Neural cell (in vitro differentiated cells): ENCODE data around the gene SERPINB1. TPM values are rescaled to one million over a fixed set of nuclear protein-coding genes. Genes with fewer than 3 reads are reported as not detected.
"Not testable (repeated sequence)": the region's sequence is repeated elsewhere in the genome, so short reads cannot be mapped to it uniquely, and the experiment has no call there.

ENCODE experiments used
- H2AFZ ChIP-seq: fragments of 200-600, 300-800 bp; sonication (generic), shearing (Covaris generic); 2 replicates; pipeline ENCODE4 v1.6.0; 2014; ENCODE audit warnings: low read depth, mild to moderate bottlenecking, antibody characterized with exemption, low read length, moderate library complexity
- H3F3A ChIP-seq: fragments of 200-600 bp; shearing (Covaris generic); 2 replicates; pipeline ENCODE4 v1.6.1; 2016; ENCODE audit warnings: mild to moderate bottlenecking, moderate library complexity, mixed read lengths, antibody characterized with exemption, low read length; ENCODE audit not compliant: insufficient read depth, poor library complexity, severe bottlenecking
- H3K27ac ChIP-seq: fragments of 200-600, 300-800 bp; sonication (generic), shearing (Covaris generic); 2 replicates; pipeline ENCODE4 v1.5.1; 2014; ENCODE audit warnings: mild to moderate bottlenecking, low read length, moderate library complexity
- H3K27me3 ChIP-seq: fragments of 300-800, 200-600 bp; sonication (generic), shearing (Covaris generic); 2 replicates; pipeline ENCODE4 v1.6.0; 2014; ENCODE audit warnings: mild to moderate bottlenecking, low read depth, low read length, moderate library complexity; ENCODE audit not compliant: insufficient read depth
- H3K36me3 ChIP-seq: fragments of 300-800, 200-600 bp; sonication (generic), shearing (Covaris generic); 2 replicates; pipeline ENCODE4 v1.5.1; 2014; ENCODE audit warnings: mild to moderate bottlenecking, antibody characterized with exemption, low read length, moderate library complexity; ENCODE audit not compliant: insufficient read depth
- H3K4me2 ChIP-seq: fragments of 300-800, 200-600 bp; sonication (generic), shearing (Covaris generic); 2 replicates; pipeline ENCODE4 v1.6.0; 2014; ENCODE audit warnings: mild to moderate bottlenecking, low read length
- H3K4me3 ChIP-seq: fragments of 300-800, 200-600 bp; sonication (generic), shearing (Covaris generic); 2 replicates; pipeline ENCODE4 v1.5.1; 2014; ENCODE audit warnings: mild to moderate bottlenecking, low read length, moderate library complexity
- H3K79me2 ChIP-seq: fragments of 200-600 bp; shearing (Covaris generic); replicated peaks from 2 replicates; pipeline ENCODE4 v1.6.0; 2014; ENCODE audit warnings: mild to moderate bottlenecking, low read length, moderate library complexity; ENCODE audit not compliant: insufficient read depth
- H3K9ac ChIP-seq: fragments of 300-800, 200-600 bp; sonication (generic), shearing (Covaris generic); 2 replicates; pipeline ENCODE4 v1.6.1; 2016; ENCODE audit warnings: mild to moderate bottlenecking, low read length, mixed read lengths
- H3K9me2 ChIP-seq: fragments of 200-600 bp; shearing (Covaris generic); 2 replicates; pipeline ENCODE4 v1.6.1; 2016; ENCODE audit warnings: mild to moderate bottlenecking, low read length, mixed read lengths; ENCODE audit not compliant: insufficient read depth
- H3K9me3 ChIP-seq: fragments of 200-600, 300-800 bp; sonication (generic), shearing (Covaris generic); 2 replicates; pipeline ENCODE4 v1.6.1; 2016; ENCODE audit warnings: mild to moderate bottlenecking, mixed run types, low read length, moderate library complexity, mixed read lengths
- H4K20me1 ChIP-seq: fragments of 200-600 bp; shearing (Covaris generic); 2 replicates; pipeline ENCODE4 v1.6.1; 2016; ENCODE audit warnings: mild to moderate bottlenecking, mixed run types; ENCODE audit not compliant: insufficient read depth
- EZH2 ChIP-seq: fragments of 200-600, 300-800 bp; shearing (Covaris generic), sonication (generic); IDR thresholded peaks from 2 replicates; pipeline ENCODE4 v1.6.1; 2014; ENCODE audit warnings: antibody characterized with exemption, low read length, borderline replicate concordance, mild to moderate bottlenecking; ENCODE audit not compliant: insufficient read depth, poor library complexity, severe bottlenecking
- POLR2AphosphoS5 ChIP-seq: IDR thresholded peaks from 2 replicates; pipeline ENCODE4 v1.6.1; 2012
- SMC3 ChIP-seq: fragments of 450-650 bp; conservative IDR thresholded peaks from 2 replicates; pipeline ENCODE4 v1.6.1; 2014; ENCODE audit warnings: antibody characterized with exemption, mild to moderate bottlenecking, moderate library complexity; ENCODE audit not compliant: poor library complexity
- TAF1 ChIP-seq: IDR thresholded peaks from 2 replicates; pipeline ENCODE4 v1.6.1; 2012; ENCODE audit warnings: low read depth
- polyA plus RNA-seq: library from polyadenylated mRNA; depleted of rRNA; stranded (reverse); fragments of >200 nt; gene quantifications from 2 replicates; pipeline ENCODE4 v1.2.3, GENCODE V29; 2014
- TF ChIP-seq, protein P1 (sequence below): IDR thresholded peaks from 2 replicates; pipeline ENCODE4 v1.6.1; 2012; ENCODE audit warnings: borderline replicate concordance

Gene SERPINB1
- polyA plus RNA-seq, 1 donor from 2014 or later: not detected

DNA sequence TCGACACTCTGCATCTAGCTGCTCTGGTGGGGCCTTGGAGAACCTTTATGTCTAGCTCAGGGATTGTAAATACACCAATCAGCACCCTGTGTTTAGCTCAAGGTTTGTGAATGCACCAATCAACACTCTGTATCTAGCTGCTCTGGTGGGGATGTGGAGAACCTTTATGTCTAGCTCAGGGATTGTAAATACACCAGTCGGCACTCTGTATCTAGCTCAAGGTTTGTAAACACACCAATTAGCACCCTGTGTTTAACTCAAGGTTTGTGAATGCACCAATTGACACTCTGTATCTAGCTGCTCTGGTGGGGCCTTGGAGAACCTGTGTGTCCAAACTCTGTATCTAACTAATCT is 19.0 kb upstream of the SERPINB1 start:
- H4K20me1 ChIP-seq, H3F3A ChIP-seq, H2AFZ ChIP-seq, H3K36me3 ChIP-seq, H3K27me3 ChIP-seq, H3K9me2 ChIP-seq, H3K4me3 ChIP-seq, H3K9me3 ChIP-seq, H3K27ac ChIP-seq, H3K4me2 ChIP-seq, H3K79me2 ChIP-seq, H3K9ac ChIP-seq: not testable (repeated sequence)

DNA sequence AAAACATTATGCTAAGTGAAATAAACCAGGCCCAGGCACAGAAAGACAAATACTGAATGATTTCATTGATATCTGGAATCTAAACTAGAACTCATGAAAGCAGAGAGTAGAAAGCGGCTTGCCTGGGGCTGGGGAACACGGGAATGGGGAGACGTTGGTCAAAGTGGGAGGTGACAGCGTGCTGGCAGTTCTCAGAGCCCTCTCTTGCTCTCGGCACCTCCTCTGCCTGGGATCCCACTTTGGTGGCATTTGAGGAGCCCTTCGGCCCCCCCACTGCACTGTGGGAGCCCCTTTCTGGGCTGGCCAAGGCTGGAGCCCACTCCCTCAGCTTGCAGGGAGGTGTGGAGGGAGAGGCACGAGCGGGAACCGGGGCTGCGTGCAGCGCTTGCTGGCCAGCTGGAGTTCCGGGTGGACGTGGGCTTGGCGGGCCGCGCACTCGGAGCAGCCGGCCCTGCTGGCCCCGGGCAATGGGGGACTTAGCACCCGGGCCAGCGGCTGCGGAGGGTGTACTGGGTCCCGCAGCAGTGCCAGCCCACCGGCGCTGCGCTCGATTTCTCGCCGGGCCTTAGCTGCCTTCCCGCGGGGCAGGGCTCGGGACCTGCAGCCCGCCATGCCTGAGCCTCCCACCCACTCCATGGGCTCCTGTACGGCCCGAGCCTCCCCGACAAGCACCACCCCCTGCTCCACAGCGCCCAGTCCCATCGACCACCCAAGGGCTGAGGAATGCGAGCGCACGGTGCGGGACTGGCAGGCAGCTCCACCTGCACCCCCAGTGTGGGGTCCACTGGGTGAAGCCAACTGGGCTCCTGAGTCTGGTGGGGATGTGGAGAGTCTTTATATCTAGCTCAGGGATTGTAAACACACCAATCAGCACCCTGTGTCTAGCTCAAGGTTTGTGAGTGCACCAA is 18.4 kb upstream of the SERPINB1 start:
- not testable (repeated sequence) for H3K9me3 ChIP-seq, H3K79me2 ChIP-seq, H3K36me3 ChIP-seq, H3K4me2 ChIP-seq, H3F3A ChIP-seq, H3K4me3 ChIP-seq, H3K9ac ChIP-seq, H3K9me2 ChIP-seq, H4K20me1 ChIP-seq, H3K27me3 ChIP-seq, H2AFZ ChIP-seq, H3K27ac ChIP-seq

DNA sequence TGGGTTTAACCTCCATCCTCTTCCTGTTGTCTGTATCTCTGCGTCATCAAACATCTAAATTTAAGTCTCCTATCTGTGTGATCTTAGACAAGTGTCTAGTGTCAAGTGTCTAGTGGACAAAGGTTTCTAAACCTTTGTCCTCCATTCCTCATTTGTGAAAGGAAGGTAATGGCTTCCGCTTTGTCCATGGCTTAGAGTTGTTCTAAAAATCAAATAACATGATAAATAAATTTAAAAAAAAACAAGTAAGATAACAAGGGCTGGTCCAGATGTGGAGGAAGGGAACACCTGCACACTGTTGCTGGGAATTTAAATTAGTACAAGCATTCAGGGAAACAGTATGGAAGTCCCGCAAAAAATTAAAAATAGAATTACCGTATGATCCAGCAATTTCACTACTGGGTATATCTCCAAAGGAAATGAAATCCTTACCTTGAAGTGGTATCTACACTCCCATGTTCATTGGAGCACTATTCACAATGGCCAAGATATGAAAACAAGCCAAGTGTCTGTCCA is 17.6 kb upstream of the SERPINB1 start:
- H3K27me3 ChIP-seq: no peaks in the 10 kb centered on the region
- no peak overlapping the region for H3K4me2 ChIP-seq
- H3K9me3 ChIP-seq: no peaks in the 10 kb centered on the region
- H4K20me1 ChIP-seq: no peaks in the 10 kb centered on the region
- H3K9ac ChIP-seq: no peak overlapping the region
- TF ChIP-seq EZH2 (no peak), TAF1 (no peak), POLR2AphosphoS5 (no peak), SMC3 (no peak)
- TF ChIP-seq, protein P1, sequence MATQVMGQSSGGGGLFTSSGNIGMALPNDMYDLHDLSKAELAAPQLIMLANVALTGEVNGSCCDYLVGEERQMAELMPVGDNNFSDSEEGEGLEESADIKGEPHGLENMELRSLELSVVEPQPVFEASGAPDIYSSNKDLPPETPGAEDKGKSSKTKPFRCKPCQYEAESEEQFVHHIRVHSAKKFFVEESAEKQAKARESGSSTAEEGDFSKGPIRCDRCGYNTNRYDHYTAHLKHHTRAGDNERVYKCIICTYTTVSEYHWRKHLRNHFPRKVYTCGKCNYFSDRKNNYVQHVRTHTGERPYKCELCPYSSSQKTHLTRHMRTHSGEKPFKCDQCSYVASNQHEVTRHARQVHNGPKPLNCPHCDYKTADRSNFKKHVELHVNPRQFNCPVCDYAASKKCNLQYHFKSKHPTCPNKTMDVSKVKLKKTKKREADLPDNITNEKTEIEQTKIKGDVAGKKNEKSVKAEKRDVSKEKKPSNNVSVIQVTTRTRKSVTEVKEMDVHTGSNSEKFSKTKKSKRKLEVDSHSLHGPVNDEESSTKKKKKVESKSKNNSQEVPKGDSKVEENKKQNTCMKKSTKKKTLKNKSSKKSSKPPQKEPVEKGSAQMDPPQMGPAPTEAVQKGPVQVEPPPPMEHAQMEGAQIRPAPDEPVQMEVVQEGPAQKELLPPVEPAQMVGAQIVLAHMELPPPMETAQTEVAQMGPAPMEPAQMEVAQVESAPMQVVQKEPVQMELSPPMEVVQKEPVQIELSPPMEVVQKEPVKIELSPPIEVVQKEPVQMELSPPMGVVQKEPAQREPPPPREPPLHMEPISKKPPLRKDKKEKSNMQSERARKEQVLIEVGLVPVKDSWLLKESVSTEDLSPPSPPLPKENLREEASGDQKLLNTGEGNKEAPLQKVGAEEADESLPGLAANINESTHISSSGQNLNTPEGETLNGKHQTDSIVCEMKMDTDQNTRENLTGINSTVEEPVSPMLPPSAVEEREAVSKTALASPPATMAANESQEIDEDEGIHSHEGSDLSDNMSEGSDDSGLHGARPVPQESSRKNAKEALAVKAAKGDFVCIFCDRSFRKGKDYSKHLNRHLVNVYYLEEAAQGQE: no peak
- H3K36me3 ChIP-seq: no peaks in the 10 kb centered on the region
- H3K79me2 ChIP-seq: no peaks in the 10 kb centered on the region
- no peak overlapping the region for H2AFZ ChIP-seq
- no peak overlapping the region for H3K27ac ChIP-seq
- no peak overlapping the region for H3K4me3 ChIP-seq
- H3F3A ChIP-seq: no peaks in the 10 kb centered on the region
- no peaks in the 10 kb centered on the region for H3K9me2 ChIP-seq
